Adrenal gland (tissue), 5 donors: ENCODE data around the gene NSUN7.

Experiments
- POLR2A ChIP-seq, 2 donors: fragments of 450-650 bp; IDR thresholded peaks; one replicate each; pipeline ENCODE4 v1.6.1; 2017; ENCODE audit warnings: antibody characterized with exemption in 2 of 2, mild to moderate bottlenecking in 2 of 2, moderate library complexity in 1 of 2
- TF ChIP-seq, protein P1 (sequence below), 6 experiments: fragments of 450-650 bp in 4 of 6; fragments of 200-600 bp in 2 of 6; sonication (generic) in 1 of 6; IDR thresholded peaks; 1 replicate in 5 of 6; 2 replicates in 1 of 6; pipeline versions ENCODE4 v1.5.1 to v1.8.0; 2016 to 2021; ENCODE audit warnings: antibody characterized with exemption in 6 of 6, mild to moderate bottlenecking in 2 of 6, moderate library complexity in 1 of 6
- donor health status: DM: no; HTN: no; CAD: no.

DNA sequence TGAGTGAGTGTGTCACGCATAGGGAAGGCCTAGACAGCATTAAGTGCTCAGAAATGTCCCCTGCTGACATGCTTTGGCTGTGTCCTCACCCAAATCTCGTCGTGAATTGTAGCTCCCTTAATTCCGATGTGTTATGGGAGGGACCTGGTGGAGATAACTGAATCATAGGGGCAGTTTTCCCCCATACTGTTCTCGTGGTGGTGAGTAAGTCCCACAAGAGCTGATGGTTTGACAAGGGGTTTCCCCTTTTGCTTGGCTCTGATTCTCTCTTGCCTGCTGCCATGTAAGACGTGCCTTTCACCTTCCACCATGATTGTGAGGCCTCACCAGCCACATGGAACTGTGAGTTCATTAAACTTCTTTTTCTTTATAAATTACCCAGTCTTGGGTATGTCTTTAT, 78.0 kb downstream of the NSUN7 start:
- no peak for TF ChIP-seq POLR2A (IDR thresholded peaks at IDR 0.05)
- TF ChIP-seq, protein P1, sequence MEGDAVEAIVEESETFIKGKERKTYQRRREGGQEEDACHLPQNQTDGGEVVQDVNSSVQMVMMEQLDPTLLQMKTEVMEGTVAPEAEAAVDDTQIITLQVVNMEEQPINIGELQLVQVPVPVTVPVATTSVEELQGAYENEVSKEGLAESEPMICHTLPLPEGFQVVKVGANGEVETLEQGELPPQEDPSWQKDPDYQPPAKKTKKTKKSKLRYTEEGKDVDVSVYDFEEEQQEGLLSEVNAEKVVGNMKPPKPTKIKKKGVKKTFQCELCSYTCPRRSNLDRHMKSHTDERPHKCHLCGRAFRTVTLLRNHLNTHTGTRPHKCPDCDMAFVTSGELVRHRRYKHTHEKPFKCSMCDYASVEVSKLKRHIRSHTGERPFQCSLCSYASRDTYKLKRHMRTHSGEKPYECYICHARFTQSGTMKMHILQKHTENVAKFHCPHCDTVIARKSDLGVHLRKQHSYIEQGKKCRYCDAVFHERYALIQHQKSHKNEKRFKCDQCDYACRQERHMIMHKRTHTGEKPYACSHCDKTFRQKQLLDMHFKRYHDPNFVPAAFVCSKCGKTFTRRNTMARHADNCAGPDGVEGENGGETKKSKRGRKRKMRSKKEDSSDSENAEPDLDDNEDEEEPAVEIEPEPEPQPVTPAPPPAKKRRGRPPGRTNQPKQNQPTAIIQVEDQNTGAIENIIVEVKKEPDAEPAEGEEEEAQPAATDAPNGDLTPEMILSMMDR (IDR thresholded peaks at IDR 0.05), result no peak
